Activated T-cell treated with anti-CD3 and anti-CD28 coated beads, Interleukin-2, amount 50 U/mL, for 24 hours (primary cell): Measurements from ENCODE around the gene EPHA2.
A peak's percentile ranks its signal among the peaks of the same experiment; 100 is the strongest.

Source experiments
- DNase-seq: peaks from one replicate; pipeline ENCODE4 v3.0.0-alpha.2; 2020
- H3K27ac Mint-ChIP-seq: 2 replicates; pipeline ENCODE4 v1.8.0; 2020; ENCODE audit warnings: mild to moderate bottlenecking, mixed read lengths
- H3K27me3 Mint-ChIP-seq: 2 replicates; pipeline ENCODE4 v1.8.0; 2020; ENCODE audit warnings: mixed read lengths
- H3K36me3 Mint-ChIP-seq: 2 replicates; pipeline ENCODE4 v1.8.0; 2020; ENCODE audit warnings: low read depth, mixed read lengths
- H3K4me1 Mint-ChIP-seq: 2 replicates; pipeline ENCODE4 v1.8.0; 2020; ENCODE audit warnings: low read depth, mixed read lengths
- H3K4me3 Mint-ChIP-seq: 2 replicates; pipeline ENCODE4 v1.8.0; 2020; ENCODE audit warnings: mild to moderate bottlenecking, moderate library complexity, mixed read lengths
- H3K9me3 Mint-ChIP-seq: 2 replicates; pipeline ENCODE4 v1.8.0; 2020; ENCODE audit warnings: mixed read lengths

Gene EPHA2

DNA sequence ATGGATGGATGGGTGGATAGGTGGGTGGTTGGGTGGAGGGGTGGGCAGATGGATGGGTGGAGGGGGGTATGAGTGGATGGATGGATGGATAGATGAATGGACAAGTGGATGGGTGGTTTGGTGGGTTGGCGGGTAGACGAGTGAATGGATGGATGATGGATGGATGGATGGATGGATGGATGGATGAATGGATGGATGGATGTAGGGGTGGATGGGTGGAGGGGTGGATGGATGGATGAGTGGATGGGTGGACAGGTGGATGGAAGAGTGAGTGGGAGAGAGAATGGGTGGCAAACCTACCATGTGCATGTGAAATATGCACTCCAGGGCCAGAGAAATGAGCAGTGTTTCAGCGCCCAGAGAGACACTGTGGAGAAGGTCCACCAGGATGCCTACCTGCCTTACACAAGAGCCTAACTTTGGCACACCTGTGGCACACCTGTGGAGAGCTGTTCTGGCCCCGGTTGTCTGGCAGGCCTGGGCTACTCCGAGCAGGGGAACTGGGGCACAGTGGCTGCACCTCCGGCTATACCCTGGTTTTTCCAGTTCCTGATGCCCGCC lies 12.8 kb downstream of the EPHA2 start:
- DNase-seq, result no peak
- Mint-ChIP-seq H3K9me3 (no peaks in the 10 kb centered on the region), H3K36me3 (no peaks in the 10 kb centered on the region), H3K4me3 (no peak overlapping the region), H3K4me1 (peaks cover 24% of the 10 kb centered on the region), H3K27me3 (no peaks in the 10 kb centered on the region), H3K27ac (no peak overlapping the region)

DNA sequence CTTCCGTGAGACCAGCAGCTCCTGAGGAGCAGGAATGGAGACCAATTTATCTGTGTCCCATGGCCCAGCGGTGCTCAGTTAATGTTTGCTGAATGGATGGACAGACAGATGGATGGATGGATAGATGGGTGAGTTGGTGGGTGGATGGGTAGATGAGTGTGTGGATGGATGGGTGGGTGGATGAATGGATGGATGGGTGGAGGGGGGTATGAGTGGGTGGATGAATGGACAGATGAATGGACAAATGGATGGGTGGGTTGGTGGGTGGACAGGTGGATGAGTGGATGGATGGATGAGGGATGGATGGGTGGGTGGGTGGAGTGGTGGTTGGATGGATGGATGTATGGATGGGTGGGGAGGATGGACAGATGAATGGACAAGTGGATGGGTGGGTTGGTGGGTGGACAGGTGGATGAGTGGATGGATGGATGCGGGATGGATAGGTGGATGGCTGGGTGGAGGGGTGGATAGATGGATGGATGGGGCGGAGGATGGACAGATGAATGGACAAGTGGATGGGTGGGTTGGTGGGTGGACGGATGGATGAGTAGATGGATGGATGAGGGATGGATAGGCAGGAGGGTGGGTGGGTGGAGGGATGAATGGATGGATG lies 13.4 kb downstream of the EPHA2 start:
- peaks cover 24% of the 10 kb centered on the region for H3K4me1 Mint-ChIP-seq
- H3K27me3 Mint-ChIP-seq, result no peaks in the 10 kb centered on the region
- no peaks in the 10 kb centered on the region for H3K9me3 Mint-ChIP-seq
- no peak overlapping the region for H3K4me3 Mint-ChIP-seq
- H3K27ac Mint-ChIP-seq, result no peak overlapping the region
- no peaks in the 10 kb centered on the region for H3K36me3 Mint-ChIP-seq
- DNase-seq, result no peak

DNA sequence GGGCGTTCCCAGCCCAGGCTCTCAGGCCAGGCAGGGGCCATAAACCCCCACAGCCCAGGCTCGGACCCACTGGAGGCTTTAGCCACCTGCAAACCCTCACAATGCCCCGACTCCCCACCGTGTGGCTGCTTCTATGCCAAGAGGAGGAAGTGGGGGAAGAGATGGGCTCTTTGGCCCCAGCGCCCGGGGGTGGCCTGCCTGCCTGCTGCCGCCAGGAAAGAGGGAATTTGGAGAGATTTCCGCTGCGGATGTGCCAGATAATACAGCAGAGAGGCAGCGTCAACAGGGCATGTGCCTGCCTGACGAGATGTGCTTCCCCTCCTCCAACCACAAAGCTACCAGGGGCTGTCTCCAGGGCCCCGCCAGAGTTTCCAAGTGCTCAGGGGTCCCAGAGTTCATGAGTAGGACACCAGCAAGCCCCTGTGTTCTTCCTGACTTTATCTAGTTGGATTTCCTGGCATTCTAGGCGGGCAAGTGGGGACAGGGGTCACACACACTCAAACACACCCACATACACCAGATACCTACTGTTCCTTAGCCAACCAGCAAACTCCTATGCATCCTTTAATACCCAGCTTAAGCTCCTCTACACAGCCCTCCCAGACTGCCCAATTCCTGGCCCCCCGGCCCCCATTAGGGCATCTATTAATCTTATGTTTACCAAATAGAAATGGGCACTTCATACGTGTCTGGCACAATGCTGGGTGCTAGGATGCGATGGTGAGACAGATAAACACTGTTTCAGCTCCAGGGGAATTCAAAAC lies 14.1 kb downstream of the EPHA2 start:
- Mint-ChIP-seq H3K36me3 (no peaks in the 10 kb centered on the region), H3K27ac (no peak overlapping the region), H3K4me3 (no peak overlapping the region), H3K4me1 (peaks cover 24% of the 10 kb centered on the region), H3K9me3 (no peaks in the 10 kb centered on the region), H3K27me3 (no peaks in the 10 kb centered on the region)
- DNase-seq, result no peak

DNA sequence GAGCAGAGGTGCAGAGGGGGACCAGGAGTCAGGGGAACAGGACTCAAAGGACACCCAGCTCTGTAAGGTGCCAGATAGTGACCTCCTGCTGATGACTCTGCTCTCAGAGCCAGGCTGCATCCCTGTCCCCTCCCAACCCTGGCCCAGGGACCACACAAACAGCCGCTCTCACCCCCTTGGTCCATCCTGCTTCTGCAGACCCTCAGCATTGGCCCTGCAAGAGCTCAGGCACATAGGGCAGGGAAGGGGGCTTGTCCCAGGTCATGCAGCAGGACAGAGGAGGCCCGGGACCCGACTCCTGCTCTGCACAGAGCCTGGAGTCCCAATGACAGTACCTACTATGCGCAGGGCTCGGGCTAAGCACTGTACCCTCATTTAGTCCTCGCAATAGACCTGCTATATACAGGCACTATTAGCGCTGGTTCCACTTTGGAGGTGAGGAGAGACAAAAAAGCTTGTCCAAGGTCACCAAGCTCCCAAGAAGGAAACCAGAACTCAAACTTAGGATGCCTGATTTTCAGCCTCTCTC lies 15.7 kb downstream of the EPHA2 start:
- H3K4me3 Mint-ChIP-seq, result no peak overlapping the region
- no peak for DNase-seq
- peaks cover 23% of the 10 kb centered on the region for H3K4me1 Mint-ChIP-seq
- no peaks in the 10 kb centered on the region for H3K36me3 Mint-ChIP-seq
- no peaks in the 10 kb centered on the region for H3K27me3 Mint-ChIP-seq
- no peaks in the 10 kb centered on the region for H3K9me3 Mint-ChIP-seq
- H3K27ac Mint-ChIP-seq, result no peak overlapping the region

DNA sequence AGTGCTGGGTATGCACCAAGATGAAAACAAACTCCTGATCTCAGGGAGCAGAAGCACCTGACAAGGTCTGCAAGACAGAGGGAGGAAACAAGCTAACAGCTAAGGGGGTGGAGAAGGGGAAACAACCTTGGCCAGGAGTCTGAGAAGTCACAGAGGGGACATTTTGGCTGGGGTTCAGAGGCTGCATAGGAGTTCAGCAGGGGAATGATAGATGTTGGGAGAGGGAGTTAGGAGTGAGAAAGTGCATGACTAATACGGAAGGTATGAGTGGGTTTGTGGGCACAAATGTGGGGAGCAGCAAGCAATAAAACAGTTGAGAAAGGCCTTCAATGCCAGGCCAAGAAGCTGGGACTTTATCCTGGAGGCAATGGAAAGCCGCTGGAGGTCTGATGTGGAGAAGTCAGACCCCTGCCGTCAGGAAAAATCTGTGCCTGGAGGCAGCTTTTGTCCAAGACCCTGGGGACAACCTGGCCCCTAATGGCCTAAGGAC lies 16.4 kb downstream of the EPHA2 start:
- H3K4me1 Mint-ChIP-seq, result peaks cover 23% of the 10 kb centered on the region
- no peak overlapping the region for H3K4me3 Mint-ChIP-seq
- no peak for DNase-seq
- H3K27ac Mint-ChIP-seq, result peak overlapping the region; percentile 66
- H3K36me3 Mint-ChIP-seq, result no peaks in the 10 kb centered on the region
- no peaks in the 10 kb centered on the region for H3K9me3 Mint-ChIP-seq
- H3K27me3 Mint-ChIP-seq, result no peaks in the 10 kb centered on the region

DNA sequence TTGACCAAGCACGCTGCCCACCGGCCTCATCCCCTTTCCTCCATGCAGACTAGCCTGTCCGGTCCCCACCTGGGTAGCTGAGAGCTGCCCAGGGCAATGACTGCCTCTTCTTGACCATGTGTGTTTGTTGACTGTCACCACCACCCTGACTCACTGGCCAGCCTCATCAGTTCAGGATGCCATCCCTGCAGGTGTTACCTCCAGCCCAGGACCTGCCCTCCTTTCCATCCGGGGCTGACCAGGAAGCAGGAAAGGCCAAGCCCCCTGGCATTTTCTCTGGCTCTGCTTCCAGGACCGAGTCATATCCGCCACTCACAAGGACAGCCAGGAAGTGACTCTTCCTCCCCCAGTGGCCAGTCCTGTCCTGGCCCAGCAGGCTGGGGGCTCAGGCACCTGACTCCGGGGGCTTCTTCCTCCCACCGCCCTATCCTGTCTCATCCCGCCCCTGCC lies 17.1 kb downstream of the EPHA2 start:
- H3K27ac Mint-ChIP-seq, result no peak overlapping the region
- no peaks in the 10 kb centered on the region for H3K36me3 Mint-ChIP-seq
- no peaks in the 10 kb centered on the region for H3K9me3 Mint-ChIP-seq
- H3K27me3 Mint-ChIP-seq, result no peaks in the 10 kb centered on the region
- H3K4me3 Mint-ChIP-seq, result no peak overlapping the region
- no peak for DNase-seq
- peaks cover 23% of the 10 kb centered on the region for H3K4me1 Mint-ChIP-seq

DNA sequence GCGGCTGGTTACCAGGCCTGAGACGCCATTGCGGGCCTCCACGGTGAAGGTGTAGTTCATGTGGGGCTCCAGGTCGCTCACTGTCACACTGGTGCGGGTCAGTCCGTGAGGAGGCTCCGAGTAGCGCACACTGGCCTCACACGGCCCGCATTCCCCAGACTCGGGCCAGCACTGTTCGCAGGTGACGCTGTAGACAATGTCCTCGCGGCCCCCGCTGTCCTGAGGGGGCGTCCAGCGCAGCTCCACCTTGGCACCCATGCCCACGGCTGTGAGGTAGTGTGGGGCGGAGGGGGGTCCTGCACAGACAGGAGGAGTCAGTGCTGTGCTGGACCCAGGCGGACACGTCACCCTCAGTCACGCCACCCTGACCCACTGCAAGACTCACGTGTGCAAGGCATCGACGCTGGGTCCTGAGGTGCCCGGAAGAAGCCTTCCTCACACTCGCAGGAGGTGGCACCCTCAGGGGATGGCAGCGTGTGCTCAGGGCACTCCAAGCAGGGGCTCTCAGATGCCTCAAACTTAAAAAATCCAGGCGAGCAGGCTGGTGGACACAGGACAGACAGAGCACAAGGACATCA lies 17.9 kb downstream of the EPHA2 start:
- no peaks in the 10 kb centered on the region for H3K36me3 Mint-ChIP-seq
- H3K4me3 Mint-ChIP-seq, result no peak overlapping the region
- H3K4me1 Mint-ChIP-seq, result peaks cover 23% of the 10 kb centered on the region
- H3K9me3 Mint-ChIP-seq, result no peaks in the 10 kb centered on the region
- no peaks in the 10 kb centered on the region for H3K27me3 Mint-ChIP-seq
- DNase-seq, result no peak
- no peak overlapping the region for H3K27ac Mint-ChIP-seq

DNA sequence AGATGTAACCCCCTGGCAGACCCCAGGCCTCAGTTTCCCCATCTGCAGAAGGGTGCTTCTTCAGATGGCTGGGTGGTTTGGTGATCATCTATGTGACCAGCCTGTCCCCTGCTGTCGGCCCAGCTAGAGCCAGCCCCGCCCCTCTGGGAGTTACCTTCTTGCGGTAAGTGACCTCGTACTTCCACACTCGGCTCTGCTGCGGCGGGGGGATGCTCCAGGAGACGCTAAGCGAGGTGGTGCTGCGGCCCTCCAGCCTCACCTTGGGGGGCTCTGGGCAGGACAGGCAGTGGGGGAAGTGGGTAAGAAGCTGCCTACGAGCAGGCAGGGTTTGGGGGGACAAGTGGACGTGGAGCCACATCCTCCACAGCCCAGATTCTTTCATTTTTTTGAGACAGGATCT lies 20.4 kb downstream of the EPHA2 start:
- H3K9me3 Mint-ChIP-seq, result no peaks in the 10 kb centered on the region
- H3K4me3 Mint-ChIP-seq, result no peak overlapping the region
- no peaks in the 10 kb centered on the region for H3K27me3 Mint-ChIP-seq
- DNase-seq, result no peak
- no peaks in the 10 kb centered on the region for H3K36me3 Mint-ChIP-seq
- H3K27ac Mint-ChIP-seq, result no peak overlapping the region
- H3K4me1 Mint-ChIP-seq, result peaks cover 9% of the 10 kb centered on the region

DNA sequence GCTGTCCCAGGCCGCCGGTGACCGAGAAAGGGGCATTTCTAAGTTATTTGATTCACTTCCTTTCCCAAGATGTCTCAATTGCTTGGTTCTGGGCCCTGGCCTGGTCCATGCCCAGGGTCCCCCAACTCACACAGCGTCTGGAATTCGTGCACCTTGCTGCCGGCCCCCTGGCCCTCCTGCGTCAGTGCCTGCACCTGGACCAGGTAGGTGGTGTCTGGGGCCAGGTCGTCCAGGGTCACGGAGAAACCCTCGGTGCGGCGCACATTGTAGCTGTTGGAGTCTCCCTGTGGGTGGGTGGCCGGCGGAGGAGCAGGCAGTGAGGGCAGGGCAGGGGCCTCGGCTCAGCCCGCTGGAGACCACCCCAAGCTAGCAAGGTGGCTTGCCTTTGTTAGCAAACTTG lies 21.0 kb downstream of the EPHA2 start:
- no peak overlapping the region for H3K27ac Mint-ChIP-seq
- no peaks in the 10 kb centered on the region for H3K27me3 Mint-ChIP-seq
- no peaks in the 10 kb centered on the region for H3K36me3 Mint-ChIP-seq
- peaks cover 6% of the 10 kb centered on the region for H3K4me1 Mint-ChIP-seq
- H3K4me3 Mint-ChIP-seq, result no peak overlapping the region
- no peaks in the 10 kb centered on the region for H3K9me3 Mint-ChIP-seq
- DNase-seq, result no peak

DNA sequence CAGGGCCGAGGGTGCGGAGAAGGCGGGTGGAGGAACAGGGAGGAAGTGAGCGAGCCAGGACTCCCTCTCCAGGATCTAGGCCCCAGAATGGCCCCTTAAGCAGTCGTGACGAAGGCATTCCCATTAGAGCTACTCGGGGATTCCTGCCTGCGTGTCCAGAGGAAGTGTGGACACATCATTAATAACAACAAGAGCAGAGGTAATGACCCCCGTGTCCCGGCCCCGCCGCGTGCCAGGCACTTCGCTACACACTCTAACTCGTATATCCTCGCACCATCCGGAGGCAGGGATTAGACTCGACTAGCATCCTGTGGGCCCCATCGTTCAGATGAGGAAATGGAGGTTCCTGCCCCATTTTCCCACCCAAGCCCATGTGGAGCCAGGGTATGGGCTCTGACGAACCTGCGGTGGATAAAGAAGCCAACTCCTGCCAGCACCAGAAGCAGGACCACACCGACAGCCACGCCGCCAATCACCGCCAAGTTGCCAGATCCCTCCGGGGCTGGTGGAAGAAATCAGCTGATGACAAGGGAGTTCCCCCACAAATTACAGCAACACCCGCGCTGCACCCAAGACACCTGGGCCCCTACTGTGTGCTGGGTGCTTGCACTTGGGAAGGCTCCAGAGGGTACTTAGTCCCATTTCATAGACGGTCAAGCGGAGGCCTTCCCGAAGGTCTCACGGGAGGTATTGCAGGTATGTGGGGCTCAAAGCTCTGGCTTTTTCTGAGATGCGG lies 21.6 kb downstream of the EPHA2 start:
- no peaks in the 10 kb centered on the region for H3K27me3 Mint-ChIP-seq
- no peak overlapping the region for H3K27ac Mint-ChIP-seq
- no peaks in the 10 kb centered on the region for H3K36me3 Mint-ChIP-seq
- peaks cover under 1% of the 10 kb centered on the region for H3K4me1 Mint-ChIP-seq
- H3K9me3 Mint-ChIP-seq, result no peaks in the 10 kb centered on the region
- no peak overlapping the region for H3K4me3 Mint-ChIP-seq
- DNase-seq, result no peak

DNA sequence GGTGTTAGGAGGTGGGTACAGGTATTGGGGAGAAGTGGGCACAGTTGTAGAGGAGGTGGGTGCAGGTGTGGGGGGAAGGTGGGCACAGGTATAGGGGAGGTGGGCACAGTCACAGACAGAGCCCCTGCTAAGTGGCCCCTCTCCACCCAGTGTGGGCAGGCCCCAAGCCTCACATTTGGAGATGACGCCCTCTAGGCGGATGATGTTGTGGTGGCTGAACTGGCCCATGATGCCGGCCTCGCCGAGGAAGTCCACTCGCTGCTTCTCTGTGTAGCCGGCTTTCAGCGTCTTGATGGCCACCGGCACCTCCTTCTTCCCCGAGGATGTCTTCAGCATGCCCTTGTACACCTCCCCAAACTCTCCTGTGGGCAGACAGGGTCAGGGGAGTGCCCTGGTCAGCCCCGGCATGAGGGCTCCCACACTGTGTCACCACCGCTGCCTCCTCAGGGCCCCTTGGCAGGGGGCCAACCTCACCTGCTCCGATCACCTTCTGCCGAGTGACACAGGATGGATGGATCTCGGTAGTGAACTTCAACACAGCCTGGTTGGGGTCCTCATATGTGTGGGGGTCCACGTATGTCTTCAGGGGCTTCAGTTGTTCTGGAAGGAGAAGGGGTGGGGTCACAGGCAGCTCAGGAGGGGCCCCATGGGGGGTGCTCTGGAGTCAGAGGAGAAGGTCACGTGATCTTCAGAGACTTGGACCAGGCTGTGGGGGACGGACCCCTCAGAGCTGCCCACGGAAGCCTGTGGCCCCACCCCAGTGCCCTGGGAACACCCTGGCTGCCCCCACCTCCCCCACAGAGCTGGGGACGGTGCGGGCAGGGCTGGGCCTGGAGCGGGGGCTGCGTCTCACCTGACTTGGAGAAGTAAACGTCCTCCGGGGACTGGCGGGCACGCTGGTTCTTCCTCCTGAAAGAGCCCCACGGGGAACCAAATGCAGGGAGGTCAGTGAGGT lies 22.6 kb downstream of the EPHA2 start:
- no peak for DNase-seq
- H3K4me3 Mint-ChIP-seq, result no peak overlapping the region
- no peaks in the 10 kb centered on the region for H3K36me3 Mint-ChIP-seq
- no peaks in the 10 kb centered on the region for H3K9me3 Mint-ChIP-seq
- no peaks in the 10 kb centered on the region for H3K27me3 Mint-ChIP-seq
- no peaks in the 10 kb centered on the region for H3K4me1 Mint-ChIP-seq
- H3K27ac Mint-ChIP-seq, result no peak overlapping the region

DNA sequence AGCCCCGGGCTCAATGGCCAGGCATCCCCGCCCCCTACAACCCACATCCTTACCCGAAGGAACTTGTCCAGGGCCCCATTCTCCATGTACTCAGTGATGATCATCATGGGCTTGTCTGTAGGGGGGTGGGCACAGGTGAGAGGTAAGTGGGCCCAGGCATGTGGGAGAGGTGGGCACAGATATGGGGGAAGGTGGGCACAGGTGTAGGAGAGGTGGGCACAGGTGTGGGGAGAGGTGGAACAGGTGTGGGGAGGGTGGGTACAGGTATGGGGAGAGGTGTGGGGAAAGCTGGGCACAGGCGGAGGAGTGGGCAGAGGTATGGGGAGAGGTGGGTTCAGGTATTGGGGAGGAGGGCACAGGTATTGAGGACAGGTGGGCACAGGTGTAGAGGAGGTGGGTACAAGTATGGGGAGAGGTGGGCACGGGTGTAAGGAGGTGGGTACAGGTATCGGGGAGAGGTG lies 23.5 kb downstream of the EPHA2 start:
- Mint-ChIP-seq H3K36me3 (no peaks in the 10 kb centered on the region), H3K4me1 (no peaks in the 10 kb centered on the region), H3K4me3 (no peak overlapping the region), H3K27me3 (no peaks in the 10 kb centered on the region), H3K27ac (no peak overlapping the region), H3K9me3 (no peaks in the 10 kb centered on the region)
- DNase-seq, result no peak

DNA sequence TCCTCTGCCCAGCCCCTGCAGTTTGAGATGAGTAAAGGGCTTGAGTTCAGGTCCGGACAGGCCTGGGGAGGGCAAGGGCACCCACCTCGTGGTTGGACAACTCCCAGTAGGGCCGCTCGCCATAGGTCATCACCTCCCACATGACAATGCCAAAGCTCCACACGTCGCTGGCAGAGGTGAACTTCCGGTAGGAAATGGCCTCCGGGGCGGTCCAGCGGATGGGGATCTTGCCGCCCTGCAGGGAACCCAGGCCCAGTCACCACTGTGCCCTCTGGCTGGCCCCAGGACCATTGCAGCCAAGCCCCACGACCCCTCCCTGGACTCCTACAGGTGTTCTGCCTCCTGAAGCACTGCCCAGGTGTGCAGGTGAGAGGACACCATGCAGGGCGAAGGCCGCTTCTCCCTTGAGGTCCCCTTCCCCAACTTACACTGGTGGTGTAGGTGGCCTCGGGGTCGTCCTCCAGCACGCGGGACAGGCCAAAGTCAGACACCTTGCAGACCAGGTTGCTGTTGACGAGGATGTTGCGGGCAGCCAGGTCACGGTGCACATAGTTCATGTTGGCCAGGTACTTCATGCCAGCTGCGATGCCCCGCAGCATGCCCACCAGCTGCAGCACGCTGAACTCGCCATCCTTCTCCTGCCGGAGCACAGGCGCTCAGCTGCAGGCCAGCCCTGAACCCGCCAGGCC lies 24.1 kb downstream of the EPHA2 start:
- Mint-ChIP-seq H3K9me3 (no peaks in the 10 kb centered on the region), H3K4me3 (no peak overlapping the region), H3K27me3 (no peaks in the 10 kb centered on the region), H3K4me1 (no peaks in the 10 kb centered on the region), H3K36me3 (no peaks in the 10 kb centered on the region), H3K27ac (no peak overlapping the region)
- no peak for DNase-seq
